NCI-H69 (cell line): ENCODE results near the gene SCRT2.
"Not testable (repeated sequence)": the region's sequence is repeated elsewhere in the genome, so short reads cannot be mapped to it uniquely, and the experiment has no call there.

Experiments used
- DNase-seq: peaks from one replicate; lab custom pipeline; 2025; lab: John Stamatoyannopoulos, UW

Gene SCRT2

GRCh38 chr20:701401-702129 is 26.0 kb upstream of the SCRT2 start:
- no peak for DNase-seq

DNA sequence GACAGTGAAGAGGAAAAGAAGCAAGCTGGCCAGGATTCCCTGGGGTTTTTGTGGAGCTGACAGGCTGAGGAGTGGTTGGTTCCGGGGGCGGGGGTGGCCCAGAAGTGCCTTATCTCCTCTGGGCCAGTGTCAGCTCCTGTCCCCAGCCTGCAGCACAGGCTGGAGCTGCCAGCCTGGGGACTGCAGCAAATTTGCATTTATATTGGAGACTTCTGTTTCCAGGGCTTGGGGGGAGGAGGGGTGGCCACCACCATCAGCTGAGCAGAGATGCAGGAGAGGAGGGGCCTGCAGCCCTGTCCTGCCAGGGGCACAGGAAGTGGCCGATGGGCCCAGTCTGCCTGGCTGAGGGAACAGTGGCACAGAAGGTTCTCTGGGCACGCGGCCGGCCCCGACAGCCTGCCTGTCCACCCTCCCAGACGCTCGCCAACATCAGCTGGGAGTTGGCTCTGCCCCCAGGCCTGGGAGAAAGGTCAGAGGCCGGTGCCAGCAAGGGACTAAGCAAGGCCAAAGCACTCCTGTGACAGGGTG is 24.3 kb upstream of the SCRT2 start:
- no peak for DNase-seq

GRCh38 chr20:699342-699741 is 23.7 kb upstream of the SCRT2 start:
- DNase-seq, result no peak

- no peak for DNase-seq
These were observed 22.7 kb upstream of the SCRT2 start for GRCh38 chr20:698276-698675.

- no peak for DNase-seq
These were observed 22.2 kb upstream of the SCRT2 start for GRCh38 chr20:697826-698225.

- no peak for DNase-seq
These were observed 19.7 kb upstream of the SCRT2 start for GRCh38 chr20:695165-695866.

DNA sequence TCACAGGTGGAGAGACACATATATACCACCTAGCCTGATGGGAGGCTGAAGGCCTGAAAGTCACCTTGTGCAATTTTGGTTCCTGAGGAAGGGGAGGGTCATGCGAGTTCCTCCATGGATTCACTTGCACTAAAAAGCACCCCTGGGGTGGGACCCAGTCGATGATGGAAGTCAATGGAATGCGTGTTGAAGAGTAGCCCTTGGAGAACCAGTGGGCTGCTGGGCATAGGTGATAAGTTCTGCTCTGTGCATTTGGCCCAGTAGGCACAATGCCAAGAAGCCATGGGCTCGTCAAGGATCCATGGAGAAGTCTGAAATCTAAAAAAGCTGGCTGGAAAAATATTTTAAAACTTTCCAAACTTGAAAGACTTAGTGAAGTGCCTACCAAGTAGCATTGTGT is 18.9 kb upstream of the SCRT2 start:
- DNase-seq, result no peak

DNA sequence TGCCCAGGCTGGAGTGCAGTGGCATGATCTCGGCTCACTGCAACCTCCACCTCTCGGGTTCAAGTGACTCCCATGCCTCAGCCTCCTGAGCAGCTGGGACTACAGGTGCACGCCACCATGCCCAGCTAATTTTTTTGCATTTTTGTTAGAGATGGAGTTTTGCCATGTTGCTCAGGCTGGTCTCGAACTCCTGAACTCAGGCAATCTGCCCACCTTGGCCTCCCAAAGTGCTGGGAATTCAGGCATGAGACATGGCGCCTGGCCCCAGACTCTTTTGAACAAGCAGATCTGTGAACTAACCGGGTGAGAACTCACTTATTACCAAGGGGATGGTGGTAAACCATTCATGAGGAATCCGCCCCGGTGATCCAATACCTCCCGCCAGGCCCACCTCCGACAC is 18.2 kb upstream of the SCRT2 start:
- DNase-seq, result not testable (repeated sequence)

- no peak for DNase-seq
These were observed 16.4 kb upstream of the SCRT2 start for GRCh38 chr20:692044-692443.

- no peak for DNase-seq
These were observed 14.3 kb upstream of the SCRT2 start for GRCh38 chr20:689947-690346.

- no peak for DNase-seq
These were observed 13.7 kb upstream of the SCRT2 start for GRCh38 chr20:689348-689747.

DNA sequence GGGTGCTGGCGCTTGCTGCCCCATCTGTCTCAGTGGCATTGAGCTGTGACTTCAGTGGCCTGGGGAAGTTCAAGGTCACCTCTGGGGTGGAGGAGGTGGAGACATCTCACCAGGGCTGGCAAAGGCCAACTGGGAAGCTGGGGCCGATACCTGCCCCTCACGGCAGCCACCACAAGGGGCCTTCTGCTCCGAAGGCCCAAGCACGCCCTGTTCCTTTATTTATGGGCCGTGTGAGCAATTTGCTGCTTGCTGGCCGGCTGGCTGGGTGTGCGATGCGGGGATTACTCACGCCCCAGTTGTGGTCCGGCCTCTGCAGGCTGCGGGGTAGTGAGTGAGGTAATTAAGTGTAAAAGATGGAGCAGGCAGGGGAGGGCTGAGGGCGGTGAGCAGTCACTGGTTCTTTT is 13.2 kb upstream of the SCRT2 start:
- peak; percentile 6 for DNase-seq

DNA sequence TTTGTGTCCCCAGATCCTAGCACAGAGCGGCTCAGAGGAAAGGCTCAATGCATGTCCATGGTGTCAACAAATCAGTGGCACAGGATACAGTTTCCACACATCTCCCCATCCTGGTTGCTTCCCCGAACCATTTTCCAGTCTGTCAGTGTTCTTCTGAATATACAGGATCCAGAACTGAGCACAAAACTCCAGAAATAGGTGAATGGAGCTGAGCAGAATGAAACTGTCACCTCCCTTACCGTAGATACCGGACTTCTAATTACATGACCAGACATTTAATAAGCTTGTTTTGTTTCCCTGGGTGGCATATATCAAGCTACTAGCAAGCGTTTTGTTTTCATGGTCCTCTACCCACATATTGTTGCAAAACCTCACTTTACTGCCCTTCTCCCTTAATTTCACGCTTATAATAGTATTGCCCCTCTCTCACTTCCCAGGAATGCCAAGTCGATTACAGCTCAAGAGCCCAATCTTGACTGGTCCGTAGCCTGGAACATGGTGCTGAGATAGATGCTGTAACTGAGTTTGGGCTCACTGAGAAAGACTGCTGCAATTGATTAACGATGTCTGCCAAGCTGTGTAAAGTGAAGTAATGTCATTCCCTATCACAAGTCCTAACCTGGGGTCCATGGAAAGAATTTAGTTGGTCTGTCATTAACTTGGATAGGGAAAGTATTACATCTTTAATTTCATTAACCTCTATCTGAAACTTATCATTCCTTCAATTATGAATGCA is 12.0 kb upstream of the SCRT2 start:
- DNase-seq, result no peak

- DNase-seq, result no peak
These were observed 9.2 kb upstream of the SCRT2 start for GRCh38 chr20:684676-685319.

DNA sequence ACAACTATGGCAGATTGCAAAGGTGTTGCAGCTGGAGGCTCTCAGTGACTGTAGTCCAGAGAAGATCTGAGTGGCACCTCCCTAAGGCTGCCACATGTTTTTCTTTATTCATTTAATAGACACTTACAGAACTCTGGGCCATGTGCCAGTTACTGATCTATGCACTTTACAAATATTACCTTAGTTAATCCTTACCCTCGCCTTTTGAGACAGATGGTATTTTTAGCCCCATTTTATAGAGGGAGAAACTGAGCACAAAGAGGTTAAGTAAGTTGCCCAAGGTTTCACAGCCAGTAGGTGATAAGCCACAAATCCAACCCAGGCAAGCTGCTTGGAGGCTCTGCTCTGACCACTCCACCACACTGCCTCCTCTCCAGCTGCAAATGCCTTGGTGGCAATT is 6.5 kb upstream of the SCRT2 start:
- DNase-seq, result peak; percentile 23

DNA sequence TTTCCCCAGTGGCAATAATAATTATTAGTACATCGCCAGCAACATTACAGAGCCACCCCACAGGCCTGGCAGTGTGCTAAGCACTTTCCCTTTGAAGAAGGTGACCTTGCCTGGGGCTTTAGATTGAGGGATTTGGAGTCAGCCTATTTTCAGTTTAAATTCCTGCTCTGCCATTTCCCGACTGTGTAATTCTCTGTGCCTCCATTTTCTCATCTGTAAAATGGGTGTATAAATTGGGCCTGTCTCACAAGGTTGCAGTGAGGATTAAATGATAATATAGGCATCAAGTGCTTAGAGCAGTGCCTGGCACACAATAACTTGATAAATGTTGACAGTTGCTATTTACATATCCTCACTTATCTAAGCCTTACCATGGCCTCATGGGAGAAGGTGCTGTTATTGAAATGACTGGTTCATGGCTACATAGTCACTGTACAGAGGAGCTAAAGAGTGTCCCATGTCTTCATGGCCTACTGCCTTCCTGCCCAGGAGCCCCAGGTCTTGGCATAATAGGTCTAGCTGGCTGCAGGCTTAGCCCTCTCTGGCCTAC is 5.1 kb upstream of the SCRT2 start:
- DNase-seq, result no peak

DNA sequence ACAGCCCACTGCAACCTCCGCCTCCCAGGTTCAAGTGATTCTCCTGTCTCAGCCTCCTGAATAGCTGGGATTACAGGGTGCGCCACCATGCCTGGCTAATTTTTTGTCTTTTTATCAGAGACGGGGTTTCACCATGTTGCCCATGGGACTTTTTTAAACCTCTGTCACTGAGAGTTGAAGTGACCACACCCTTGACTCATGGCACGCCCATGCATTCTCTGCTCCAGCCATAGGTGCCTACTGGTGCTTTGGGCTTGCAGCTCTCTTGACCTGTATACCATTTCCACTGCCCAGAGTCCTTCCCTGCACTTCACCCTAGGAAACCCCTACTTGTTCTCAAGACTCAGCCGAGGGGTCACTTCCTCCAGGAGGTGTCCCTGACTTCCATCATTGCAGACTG is 2.4 kb upstream of the SCRT2 start:
- DNase-seq, result no peak

DNA sequence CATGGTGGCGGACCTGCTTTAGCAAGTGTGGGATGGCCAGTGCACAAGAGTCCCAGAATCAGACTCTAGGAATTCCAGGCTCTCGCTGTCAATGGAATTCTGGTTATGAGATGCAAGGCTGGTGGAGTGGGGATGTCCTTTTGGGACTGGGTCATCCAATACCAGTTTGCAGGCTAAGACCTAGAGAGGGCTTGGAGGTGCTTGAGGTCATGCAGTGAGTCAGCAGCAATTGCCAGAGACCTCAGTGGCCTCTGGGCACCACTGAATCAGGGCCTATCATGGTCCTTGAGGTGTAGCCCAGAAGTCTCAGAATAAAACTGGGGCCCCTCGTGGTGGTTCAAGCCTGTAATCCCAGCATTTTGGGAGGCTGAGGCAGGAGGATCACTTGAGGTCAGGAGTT is 1.4 kb upstream of the SCRT2 start:
- DNase-seq, result no peak

GRCh38 chr20:676315-676937 is 824 bp upstream of the SCRT2 start:
- peak; percentile 57 for DNase-seq

- peak; percentile 31 for DNase-seq
These were observed 559 bp downstream of the SCRT2 start for GRCh38 chr20:675033-675452.

GRCh38 chr20:673603-674001 is 2.0 kb downstream of the SCRT2 start:
- DNase-seq, result no peak
